IMR-90 (cell line): ENCODE results near the gene RASGRP3. TPM values are rescaled to one million over a fixed set of nuclear protein-coding genes. Genes with fewer than 3 reads are reported as not detected.
A peak's percentile ranks its signal among the peaks of the same experiment; 100 is the strongest.

ENCODE experiments used
- ATAC-seq: fragments of 200-7000 bp; cut with Tn5 transposase; 2 replicates; pipeline ENCODE4 v1.9.1; 2020; ENCODE audit warnings: low read depth, mild to moderate bottlenecking, moderate library complexity
- BruUV-seq: library from RNA; stranded (reverse); fragments of 400-500 nt; replicated peaks from 2 replicates; lab custom pipeline; 2021; lab: Mats Ljungman, UMichigan
- CTCF ChIA-PET: fragments of 300-600 bp; formaldehyde crosslinking; extraction: SDS; loops from one replicate; lab custom pipeline; 2021; ENCODE audit warnings: antibody characterized with exemption; lab: Yijun Ruan, JAX
- POLR2A ChIA-PET: fragments of 300-600 bp; sonication (Branson Sonifier 250); formaldehyde crosslinking; loops from one replicate; lab custom pipeline; 2022; ENCODE audit warnings: antibody characterized with exemption; ENCODE audit not compliant: unreplicated experiment; lab: Charles Lee
- DNase-seq: peaks from one replicate; pipeline ENCODE4 v3.0.0; 2013
- H2AFZ ChIP-seq: replicated peaks from 2 replicates; pipeline ENCODE3; 2013; ENCODE audit warnings: low read length, mild to moderate bottlenecking; ENCODE audit not compliant: poor library complexity
- H2AK5ac ChIP-seq: 2 replicates; pipeline ENCODE4 v1.6.1; 2013; ENCODE audit warnings: low read depth, low read length, inconsistent platforms
- H2AK9ac ChIP-seq: replicated peaks from 2 replicates; pipeline ENCODE3; 2013; ENCODE audit warnings: mild to moderate bottlenecking, low read depth, low read length, moderate library complexity; ENCODE audit not compliant: poor library complexity
- H2BK120ac ChIP-seq: 2 replicates; pipeline ENCODE4 v1.6.1; 2013; ENCODE audit warnings: low read depth, low read length, inconsistent platforms
- H2BK15ac ChIP-seq: 3 replicates; pipeline ENCODE4 v1.6.1; 2013; ENCODE audit warnings: low read depth, low read length, inconsistent platforms
- H2BK20ac ChIP-seq: 2 replicates; pipeline ENCODE4 v1.6.1; 2013; ENCODE audit warnings: low read depth, mild to moderate bottlenecking, inconsistent platforms, low read length, moderate library complexity
- H2BK5ac ChIP-seq: 2 replicates; pipeline ENCODE4 v1.6.1; 2013; ENCODE audit warnings: mild to moderate bottlenecking, low read depth, low read length, inconsistent platforms; ENCODE audit not compliant: poor library complexity, severe bottlenecking
- H3K14ac ChIP-seq: replicated peaks from 2 replicates; pipeline ENCODE4 v1.6.1; 2013; ENCODE audit warnings: low read depth, low read length, inconsistent platforms
- H3K18ac ChIP-seq: 2 replicates; pipeline ENCODE4 v1.6.1; 2013; ENCODE audit warnings: low read depth, low read length, control low read depth
- H3K23ac ChIP-seq: 2 replicates; pipeline ENCODE4 v1.6.1; 2013; ENCODE audit warnings: low read depth, low read length, inconsistent platforms
- H3K27ac ChIP-seq: 2 replicates; pipeline ENCODE4 v1.5.1; 2013; ENCODE audit warnings: mild to moderate bottlenecking, control low read depth, low read length; ENCODE audit not compliant: insufficient read depth
- H3K27me3 ChIP-seq: 2 replicates; pipeline ENCODE4 v1.6.1; 2013; ENCODE audit warnings: low read length; ENCODE audit not compliant: control insufficient read depth, insufficient read depth
- H3K36me3 ChIP-seq: 2 replicates; pipeline ENCODE4 v1.6.1; 2013; ENCODE audit warnings: low read length, mixed read lengths; ENCODE audit not compliant: control insufficient read depth, insufficient read depth
- H3K4ac ChIP-seq: 2 replicates; pipeline ENCODE4 v1.6.1; 2013; ENCODE audit warnings: low read depth, low read length, inconsistent platforms
- H3K4me1 ChIP-seq: 2 replicates; pipeline ENCODE4 v1.6.1; 2013; ENCODE audit warnings: low read length, mixed read lengths; ENCODE audit not compliant: control insufficient read depth, insufficient read depth
- H3K4me2 ChIP-seq: 2 replicates; pipeline ENCODE4 v1.6.1; 2013; ENCODE audit warnings: low read depth, mild to moderate bottlenecking, control low read depth, low read length, moderate library complexity
- H3K4me3 ChIP-seq: 2 replicates; pipeline ENCODE4 v1.5.1; 2013; ENCODE audit warnings: low read depth, mild to moderate bottlenecking, control low read depth, low read length, moderate library complexity; ENCODE audit not compliant: insufficient read depth
- H3K56ac ChIP-seq: 2 replicates; pipeline ENCODE4 v1.6.1; 2013; ENCODE audit warnings: low read length, inconsistent platforms; ENCODE audit not compliant: insufficient read depth; ENCODE audit errors: extremely low read depth
- H3K79me1 ChIP-seq, 2 experiments: 2 replicates each; pipeline ENCODE4 v1.6.1; 2013; ENCODE audit warnings: low read length in 2 of 2, inconsistent platforms in 1 of 2, low read depth in 1 of 2
- H3K9ac ChIP-seq: 2 replicates; pipeline ENCODE4 v1.6.1; 2013; ENCODE audit warnings: low read depth, low read length, control low read depth
- H3K9me1 ChIP-seq: 2 replicates; pipeline ENCODE4 v1.6.1; 2013; ENCODE audit warnings: low read length, inconsistent platforms; ENCODE audit not compliant: insufficient read depth
- H3K9me3 ChIP-seq: 2 replicates; pipeline ENCODE4 v1.6.1; 2013; ENCODE audit warnings: low read length; ENCODE audit not compliant: control insufficient read depth, insufficient read depth
- H4K20me1 ChIP-seq: 2 replicates; pipeline ENCODE4 v1.6.1; 2013; ENCODE audit warnings: low read length, inconsistent platforms; ENCODE audit not compliant: insufficient read depth
- H4K5ac ChIP-seq: 2 replicates; pipeline ENCODE4 v1.6.1; 2013; ENCODE audit warnings: mild to moderate bottlenecking, low read depth, low read length, control low read depth
- H4K8ac ChIP-seq, 2 experiments: 2 replicates each; pipeline ENCODE4 v1.6.1; 2013; ENCODE audit warnings: low read depth in 2 of 2, low read length in 2 of 2, control low read depth in 1 of 2, inconsistent platforms in 1 of 2
- H4K91ac ChIP-seq: 2 replicates; pipeline ENCODE4 v1.6.1; 2013; ENCODE audit warnings: low read depth, low read length, inconsistent platforms; ENCODE audit not compliant: insufficient read depth
- CEBPB ChIP-seq: IDR thresholded peaks from 2 replicates; pipeline ENCODE4 v1.6.1; 2012; ENCODE audit warnings: low read depth, low read length, improper control_type of control experiment
- SMC3 ChIP-seq: fragments of 150-350 bp; IDR thresholded peaks from 2 replicates; pipeline ENCODE4 v1.6.1; 2016; ENCODE audit warnings: low read depth, mild to moderate bottlenecking, antibody characterized with exemption, low read length, moderate library complexity
- WGBS, 2 experiments: methylation state at CpG; one replicate each; pipeline versions ENCODE4 v1.1.5 to v1.1.7; 2013; ENCODE audit warnings: missing lambda C conversion rate in 2 of 2; ENCODE audit not compliant: insufficient read length in 1 of 2; ENCODE audit errors: extremely low coverage in 2 of 2; 5-methylcytosine and 5-hydroxymethylcytosine counted together
- dilution Hi-C: fragments of 300-500 bp; cut with HindIII; formaldehyde crosslinking; loops from one replicate; pipeline ENCODE4 v1.14.3; 2018; ENCODE audit warnings: low sequenced_read_pairs; ENCODE audit not compliant: unreplicated experiment
- in situ Hi-C: fragments of 300-500 bp; cut with MboI; formaldehyde crosslinking; loops from 3 replicates; pipeline ENCODE4 v1.14.3; 2019; ENCODE audit warnings: low sequenced_read_pairs, inconsistent platforms, mixed read lengths
- intact Hi-C: fragments of 100-400 bp; cut with micrococcal nuclease; formaldehyde crosslinking; loops from 2 replicates; pipeline ENCODE4 v1.10.0; 2022
- polyA plus RNA-seq, 3 experiments: library from polyadenylated mRNA; depleted of rRNA; stranded (reverse); fragments of >200 nt; gene quantifications; 2 replicates each; pipeline ENCODE4 v1.2.3, GENCODE V29; 2012; ENCODE audit warnings: low replicate concordance in 1 of 3
- total RNA-seq: library from RNA; depleted of rRNA; stranded (reverse); fragments of >200 nt; gene quantifications from 2 replicates; pipeline ENCODE4 v1.2.3, GENCODE V29; 2012

RASGRP3 gene
- total and polyA plus RNA-seq, 2 of the 4 experiments (the other 2 are of a cell fraction): 1.7 to 3.0 TPM

DNA sequence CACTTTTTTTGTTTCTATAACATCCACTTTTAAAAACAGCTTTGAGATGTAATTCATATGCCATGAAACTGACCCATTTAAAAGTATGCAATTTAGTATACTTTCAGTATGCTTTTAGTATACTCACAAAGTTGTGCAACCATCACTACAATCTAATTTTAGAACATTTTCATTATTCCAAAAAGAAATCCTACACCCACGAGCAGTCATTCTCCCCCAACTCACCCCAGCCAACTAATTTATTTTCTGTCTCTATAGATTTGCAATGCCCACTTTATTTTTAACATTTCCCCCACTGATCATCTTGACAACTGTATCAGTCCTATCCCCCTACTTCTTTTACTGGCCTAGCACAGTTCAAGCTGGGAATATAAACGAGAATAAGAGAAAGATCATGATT, 83.6 kb downstream of the RASGRP3 start:
- Histone ChIP-seq H2BK120ac (no peak overlapping the region), H2BK20ac (no peak overlapping the region), H2AK5ac (no peak overlapping the region), H3K9me1 (no peaks in the 10 kb centered on the region), H2BK15ac (no peak overlapping the region), H3K18ac (peak overlapping the region; percentile 23; the same call in 1 of the 2 replicates), H3K27me3 (no peaks in the 10 kb centered on the region), H3K9me3 (no peaks in the 10 kb centered on the region), H3K56ac (no peak overlapping the region), H3K4me2 (peak overlapping the region; percentile 49; the same call in 1 of the 2 replicates), H4K8ac (no peak overlapping the region), H3K27ac (no peak overlapping the region), H4K20me1 (no peaks in the 10 kb centered on the region), H4K5ac (no peak overlapping the region), H3K36me3 (no peaks in the 10 kb centered on the region), H3K4me3 (no peak overlapping the region), H4K91ac (no peak overlapping the region), H3K4ac (no peak overlapping the region), H3K23ac (no peak overlapping the region), H3K14ac (no peak overlapping the region), H3K79me1 (no peaks in the 10 kb centered on the region), H3K9ac (no peak overlapping the region), H3K4me1 (peaks cover 11% of the 10 kb centered on the region), H2BK5ac (no peak overlapping the region), H2AK9ac (no peak overlapping the region), H2AFZ (no peak overlapping the region)
- intact Hi-C loops (loop anchor here (5.0 kb wide), 1 partner anchor 83 kb away; the partner anchor contains the start of gene RASGRP3), dilution Hi-C loops (no loop called here), in situ Hi-C loops (loop anchor here (25.0 kb wide), 1 partner anchor 773 kb away; no protein-coding TSS in a partner anchor)
- ChIA-PET POLR2A (no interaction called here), CTCF (interaction anchor here (1.2 kb wide), 1 partner anchor 30 kb away, joined by 4 read pairs; no protein-coding TSS in a partner anchor)
- no TSS peak for BruUV-seq
- DNase-seq: no peak
- TF ChIP-seq CEBPB (peak; percentile 57), SMC3 (no peak)
- WGBS, 2 experiments: no CpG with 5 or more reads among the region's 2 CpGs
- ATAC-seq: peak; percentile 11
